ENCODE results near the gene PRKCA.

- TF ChIP-seq POLR2A (IDR thresholded peaks at IDR 0.05) (no peak), CTCF (IDR thresholded peaks at IDR 0.05) (no peak), POLR2AphosphoS5 (IDR thresholded peaks at IDR 0.05; ENCODE audit: insufficient read depth in 1 of 2, low read depth in 1 of 2) (no peak)
Measured at GRCh38 chr17:66398617-66399016, 96.2 kb downstream of the PRKCA start.

Measured in vagina (tissue), 2 donors.